Spleen (tissue), 7 donors: ENCODE results near the gene ESYT3.

ENCODE experiments used
- POLR2A ChIP-seq, 3 donors: fragments of 450-650 bp; IDR thresholded peaks; one replicate each; pipeline ENCODE4 v1.5.1; 2017; ENCODE audit warnings: antibody characterized with exemption in 3 of 3, mild to moderate bottlenecking in 1 of 3
- POLR2AphosphoS5 ChIP-seq, 3 donors: sonication (generic); formaldehyde crosslinking; IDR thresholded peaks; one replicate each; pipeline ENCODE4 v1.5.1; 2017; ENCODE audit warnings: antibody characterized with exemption in 3 of 3
- TF ChIP-seq, protein P1 (sequence below), 11 experiments: fragments of 200-600 bp in 7 of 11; fragments of 450-650 bp in 4 of 11; sonication (generic) in 4 of 11; IDR thresholded peaks in 8 of 11; conservative IDR thresholded peaks in 3 of 11; 1 replicate in 7 of 11; 2 replicates in 4 of 11; pipeline versions ENCODE4 v1.4.0 to v1.8.0; 2016 to 2021; ENCODE audit warnings: antibody characterized with exemption in 11 of 11, inconsistent platforms in 4 of 11, mild to moderate bottlenecking in 1 of 11
- donor health status: DM: no; HTN: no; CAD: no; lungs with moderate emphysema.
- donor health status: DM: no; HTN: no; CAD: no.
- donor health status: DM: no; HTN: no; CAD: no.

DNA sequence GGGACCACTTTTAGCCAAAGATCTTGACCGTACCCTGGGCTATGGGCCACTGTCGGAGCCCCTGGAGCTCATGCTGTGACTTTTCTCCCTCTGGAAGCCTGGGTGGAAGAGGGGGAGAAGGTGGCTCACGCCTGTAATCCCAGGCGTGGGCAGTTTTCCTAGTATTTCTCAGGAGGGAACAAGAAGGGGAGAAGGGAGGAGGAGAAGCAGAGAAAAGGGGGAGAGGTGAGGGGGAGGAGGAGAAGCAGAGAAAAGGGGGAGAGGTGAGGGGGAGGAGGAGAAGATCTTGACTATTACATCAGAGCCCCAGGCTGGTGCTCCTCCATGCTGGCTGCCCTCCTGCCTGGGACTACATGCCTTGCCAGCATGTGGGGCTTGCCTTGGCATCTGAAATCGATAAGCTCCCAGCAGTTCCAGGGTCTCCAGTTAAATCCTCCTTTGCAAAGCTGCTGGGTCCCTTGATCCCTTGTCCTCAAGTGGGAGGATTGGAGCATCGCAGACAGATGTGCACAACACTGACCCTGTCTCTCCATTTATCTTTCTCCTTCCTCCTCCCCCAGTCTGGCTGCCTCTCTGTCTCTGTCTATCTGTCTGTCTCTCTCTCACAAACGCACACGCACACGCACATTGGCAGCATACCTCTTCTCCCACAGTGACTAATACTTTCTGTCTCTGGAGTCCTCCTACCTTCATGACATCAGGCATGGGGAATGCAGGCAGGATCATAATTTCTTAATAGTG lies 44.4 kb upstream of the ESYT3 start:
- TF ChIP-seq, protein P1, sequence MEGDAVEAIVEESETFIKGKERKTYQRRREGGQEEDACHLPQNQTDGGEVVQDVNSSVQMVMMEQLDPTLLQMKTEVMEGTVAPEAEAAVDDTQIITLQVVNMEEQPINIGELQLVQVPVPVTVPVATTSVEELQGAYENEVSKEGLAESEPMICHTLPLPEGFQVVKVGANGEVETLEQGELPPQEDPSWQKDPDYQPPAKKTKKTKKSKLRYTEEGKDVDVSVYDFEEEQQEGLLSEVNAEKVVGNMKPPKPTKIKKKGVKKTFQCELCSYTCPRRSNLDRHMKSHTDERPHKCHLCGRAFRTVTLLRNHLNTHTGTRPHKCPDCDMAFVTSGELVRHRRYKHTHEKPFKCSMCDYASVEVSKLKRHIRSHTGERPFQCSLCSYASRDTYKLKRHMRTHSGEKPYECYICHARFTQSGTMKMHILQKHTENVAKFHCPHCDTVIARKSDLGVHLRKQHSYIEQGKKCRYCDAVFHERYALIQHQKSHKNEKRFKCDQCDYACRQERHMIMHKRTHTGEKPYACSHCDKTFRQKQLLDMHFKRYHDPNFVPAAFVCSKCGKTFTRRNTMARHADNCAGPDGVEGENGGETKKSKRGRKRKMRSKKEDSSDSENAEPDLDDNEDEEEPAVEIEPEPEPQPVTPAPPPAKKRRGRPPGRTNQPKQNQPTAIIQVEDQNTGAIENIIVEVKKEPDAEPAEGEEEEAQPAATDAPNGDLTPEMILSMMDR (IDR thresholded peaks at IDR 0.05 in 8 of 11, conservative IDR thresholded peaks at IDR 0.05 in 3 of 11), result no peak
- TF ChIP-seq POLR2A (IDR thresholded peaks at IDR 0.05) (no peak), POLR2AphosphoS5 (IDR thresholded peaks at IDR 0.05) (no peak)
